ENCODE data around the gene METTL2A. TPM values are rescaled to one million over a fixed set of nuclear protein-coding genes. Genes with fewer than 3 reads are reported as not detected.
A peak's percentile ranks its signal among the peaks of the same experiment; 100 is the strongest.
"Not testable (repeated sequence)": the region's sequence is repeated elsewhere in the genome, so short reads cannot be mapped to it uniquely, and the experiment has no call there.

The METTL2A gene
- total and polyA plus RNA-seq, 2 donors (not counting 1 experiment from before 2014, with no cell fraction given), result 17.5 to 18.7 TPM

DNA sequence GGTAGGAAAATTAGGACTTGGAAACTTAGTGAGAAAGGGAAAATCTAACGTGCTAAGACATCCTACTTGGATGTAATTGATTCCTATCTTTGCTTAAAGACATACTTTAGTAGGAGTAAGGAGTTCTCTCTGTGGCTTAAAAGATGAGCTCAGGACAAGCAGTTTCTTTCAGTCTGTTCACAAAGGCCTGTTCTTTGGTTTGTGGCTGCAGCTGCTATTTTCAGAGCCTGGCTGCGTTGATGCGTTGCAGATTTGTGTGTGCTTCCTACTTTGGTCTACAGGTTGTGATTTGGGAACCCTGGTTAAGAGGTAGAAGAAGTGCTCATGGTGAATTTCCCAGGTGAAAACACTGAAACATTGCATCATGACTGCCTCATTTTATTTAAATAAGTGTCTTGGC, 30.4 kb downstream of the METTL2A start:
- H3K36me3 ChIP-seq (ENCODE audit: control insufficient read depth, insufficient read depth, low read length); H3K4me2 ChIP-seq (ENCODE audit: extremely low read depth, insufficient read depth, low read length); H3K9ac ChIP-seq (ENCODE audit: insufficient read depth, low read length); H3K9me3 ChIP-seq (ENCODE audit: control insufficient read depth, insufficient read depth, low read depth, low read length); H3K27ac ChIP-seq (ENCODE audit: insufficient read depth, low read length); H3K4me3 ChIP-seq (replicated peaks in 1 of 4; ENCODE audit: control extremely low read depth in 1 of 4, insufficient read depth in 1 of 4, low read depth in 3 of 4, low read length in 4 of 4); H3K79me2 ChIP-seq (ENCODE audit: control insufficient read depth, insufficient read depth, low read length); DNase-seq (ENCODE audit: low read depth in 2 of 2); H3K4me1 ChIP-seq (ENCODE audit: control insufficient read depth, extremely low read depth, insufficient read depth, low read length); H2AFZ ChIP-seq (ENCODE audit: low read length); H3K27me3 ChIP-seq (ENCODE audit: control insufficient read depth, insufficient read depth, low read length); H4K20me1 ChIP-seq (ENCODE audit: control insufficient read depth, extremely low read depth, insufficient read depth, low read length): not testable (repeated sequence)

- H4K20me1 ChIP-seq (ENCODE audit: control insufficient read depth, extremely low read depth, insufficient read depth, low read length), result no peaks in the 10 kb centered on the region
- no peaks in the 10 kb centered on the region for H3K4me1 ChIP-seq (ENCODE audit: control insufficient read depth, extremely low read depth, insufficient read depth, low read length)
- TF ChIP-seq, protein P1, sequence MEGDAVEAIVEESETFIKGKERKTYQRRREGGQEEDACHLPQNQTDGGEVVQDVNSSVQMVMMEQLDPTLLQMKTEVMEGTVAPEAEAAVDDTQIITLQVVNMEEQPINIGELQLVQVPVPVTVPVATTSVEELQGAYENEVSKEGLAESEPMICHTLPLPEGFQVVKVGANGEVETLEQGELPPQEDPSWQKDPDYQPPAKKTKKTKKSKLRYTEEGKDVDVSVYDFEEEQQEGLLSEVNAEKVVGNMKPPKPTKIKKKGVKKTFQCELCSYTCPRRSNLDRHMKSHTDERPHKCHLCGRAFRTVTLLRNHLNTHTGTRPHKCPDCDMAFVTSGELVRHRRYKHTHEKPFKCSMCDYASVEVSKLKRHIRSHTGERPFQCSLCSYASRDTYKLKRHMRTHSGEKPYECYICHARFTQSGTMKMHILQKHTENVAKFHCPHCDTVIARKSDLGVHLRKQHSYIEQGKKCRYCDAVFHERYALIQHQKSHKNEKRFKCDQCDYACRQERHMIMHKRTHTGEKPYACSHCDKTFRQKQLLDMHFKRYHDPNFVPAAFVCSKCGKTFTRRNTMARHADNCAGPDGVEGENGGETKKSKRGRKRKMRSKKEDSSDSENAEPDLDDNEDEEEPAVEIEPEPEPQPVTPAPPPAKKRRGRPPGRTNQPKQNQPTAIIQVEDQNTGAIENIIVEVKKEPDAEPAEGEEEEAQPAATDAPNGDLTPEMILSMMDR (conservative IDR thresholded peaks at IDR 0.05 in 1 of 2, IDR thresholded peaks at IDR 0.05 in 1 of 2; ENCODE audit: low read depth in 1 of 2, low read length in 2 of 2), result no peak
- no peak for TF ChIP-seq EZH2 (IDR thresholded peaks at IDR 0.05; ENCODE audit: low read length, missing control alignments)
- no peaks in the 10 kb centered on the region for H3K79me2 ChIP-seq (ENCODE audit: control insufficient read depth, insufficient read depth, low read length)
- no peaks in the 10 kb centered on the region for H3K36me3 ChIP-seq (ENCODE audit: control insufficient read depth, insufficient read depth, low read length)
- no peak overlapping the region for H3K27ac ChIP-seq (ENCODE audit: insufficient read depth, low read length)
- no peak for DNase-seq (ENCODE audit: low read depth in 2 of 2)
- H3K9me3 ChIP-seq (ENCODE audit: control insufficient read depth, insufficient read depth, low read depth, low read length), result no peaks in the 10 kb centered on the region
- H2AFZ ChIP-seq (ENCODE audit: low read length), result no peak overlapping the region
- no peak overlapping the region for H3K4me3 ChIP-seq (replicated peaks in 1 of 4; ENCODE audit: control extremely low read depth in 1 of 4, insufficient read depth in 1 of 4, low read depth in 3 of 4, low read length in 4 of 4)
- H3K9ac ChIP-seq (ENCODE audit: insufficient read depth, low read length), result no peak overlapping the region
- H3K27me3 ChIP-seq (ENCODE audit: control insufficient read depth, insufficient read depth, low read length), result no peaks in the 10 kb centered on the region
- no peak overlapping the region for H3K4me2 ChIP-seq (ENCODE audit: extremely low read depth, insufficient read depth, low read length)
Observed at GRCh38 chr17:62456016-62456415, 32.3 kb downstream of the METTL2A start.

- H2AFZ ChIP-seq (ENCODE audit: low read length); H3K9ac ChIP-seq (ENCODE audit: insufficient read depth, low read length); H4K20me1 ChIP-seq (ENCODE audit: control insufficient read depth, extremely low read depth, insufficient read depth, low read length); H3K4me3 ChIP-seq (replicated peaks in 1 of 4; ENCODE audit: control extremely low read depth in 1 of 4, insufficient read depth in 1 of 4, low read depth in 3 of 4, low read length in 4 of 4); H3K9me3 ChIP-seq (ENCODE audit: control insufficient read depth, insufficient read depth, low read depth, low read length); H3K4me1 ChIP-seq (ENCODE audit: control insufficient read depth, extremely low read depth, insufficient read depth, low read length); H3K4me2 ChIP-seq (ENCODE audit: extremely low read depth, insufficient read depth, low read length); H3K79me2 ChIP-seq (ENCODE audit: control insufficient read depth, insufficient read depth, low read length); H3K27ac ChIP-seq (ENCODE audit: insufficient read depth, low read length); H3K36me3 ChIP-seq (ENCODE audit: control insufficient read depth, insufficient read depth, low read length); H3K27me3 ChIP-seq (ENCODE audit: control insufficient read depth, insufficient read depth, low read length); DNase-seq (ENCODE audit: low read depth in 2 of 2): not testable (repeated sequence)
Observed at GRCh38 chr17:62458483-62458882, 34.8 kb downstream of the METTL2A start.

- not testable (repeated sequence) for H4K20me1 ChIP-seq (ENCODE audit: control insufficient read depth, extremely low read depth, insufficient read depth, low read length); H2AFZ ChIP-seq (ENCODE audit: low read length); H3K4me3 ChIP-seq (replicated peaks in 1 of 4; ENCODE audit: control extremely low read depth in 1 of 4, insufficient read depth in 1 of 4, low read depth in 3 of 4, low read length in 4 of 4); H3K4me2 ChIP-seq (ENCODE audit: extremely low read depth, insufficient read depth, low read length); DNase-seq (ENCODE audit: low read depth in 2 of 2); H3K27ac ChIP-seq (ENCODE audit: insufficient read depth, low read length); H3K9me3 ChIP-seq (ENCODE audit: control insufficient read depth, insufficient read depth, low read depth, low read length); H3K79me2 ChIP-seq (ENCODE audit: control insufficient read depth, insufficient read depth, low read length); H3K36me3 ChIP-seq (ENCODE audit: control insufficient read depth, insufficient read depth, low read length); H3K4me1 ChIP-seq (ENCODE audit: control insufficient read depth, extremely low read depth, insufficient read depth, low read length); H3K9ac ChIP-seq (ENCODE audit: insufficient read depth, low read length); H3K27me3 ChIP-seq (ENCODE audit: control insufficient read depth, insufficient read depth, low read length)
Observed at GRCh38 chr17:62464422-62464821, 40.7 kb downstream of the METTL2A start.

GRCh38 chr17:62465271-62465670, 41.6 kb downstream of the METTL2A start:
- not testable (repeated sequence) for H3K4me3 ChIP-seq (replicated peaks in 1 of 4; ENCODE audit: control extremely low read depth in 1 of 4, insufficient read depth in 1 of 4, low read depth in 3 of 4, low read length in 4 of 4); H3K4me2 ChIP-seq (ENCODE audit: extremely low read depth, insufficient read depth, low read length); H3K27me3 ChIP-seq (ENCODE audit: control insufficient read depth, insufficient read depth, low read length); H3K9ac ChIP-seq (ENCODE audit: insufficient read depth, low read length); H3K9me3 ChIP-seq (ENCODE audit: control insufficient read depth, insufficient read depth, low read depth, low read length); H3K4me1 ChIP-seq (ENCODE audit: control insufficient read depth, extremely low read depth, insufficient read depth, low read length); DNase-seq (ENCODE audit: low read depth in 2 of 2); H3K36me3 ChIP-seq (ENCODE audit: control insufficient read depth, insufficient read depth, low read length); H3K27ac ChIP-seq (ENCODE audit: insufficient read depth, low read length); H3K79me2 ChIP-seq (ENCODE audit: control insufficient read depth, insufficient read depth, low read length); H4K20me1 ChIP-seq (ENCODE audit: control insufficient read depth, extremely low read depth, insufficient read depth, low read length); H2AFZ ChIP-seq (ENCODE audit: low read length)

DNA sequence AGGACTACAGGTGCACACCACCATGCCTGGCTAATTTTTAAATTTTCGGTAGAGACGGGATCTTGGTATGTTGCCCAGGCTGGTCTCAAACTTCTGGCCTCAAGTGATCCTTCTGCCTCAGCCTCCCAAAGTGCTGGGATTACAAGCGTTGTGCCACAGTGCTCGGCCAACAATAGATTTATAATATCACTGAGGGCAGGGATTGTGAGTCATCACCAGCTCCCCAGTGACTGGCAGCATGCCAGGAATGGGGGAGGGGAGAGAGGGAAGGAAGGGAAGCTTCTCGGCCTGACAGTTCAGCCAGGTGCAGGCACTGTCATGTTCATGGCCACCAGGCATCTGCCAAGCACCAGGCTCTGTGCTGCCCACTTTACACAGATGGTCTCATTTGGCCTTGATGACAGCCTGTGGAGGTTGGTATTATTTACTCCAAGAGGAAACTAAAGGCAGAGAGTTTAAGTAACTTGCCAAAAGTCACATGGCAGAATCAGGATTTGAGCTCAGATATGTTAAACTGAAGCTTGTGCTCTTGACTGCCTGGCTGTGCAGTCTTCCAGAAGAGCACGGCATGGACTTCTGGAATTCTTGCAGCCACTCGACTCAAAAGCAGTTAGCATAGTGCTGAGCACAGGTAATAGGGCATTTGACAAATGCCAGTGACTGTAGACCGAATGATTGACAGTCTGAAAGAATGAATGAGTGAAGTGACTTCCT, 47.1 kb downstream of the METTL2A start:
- H2AFZ ChIP-seq (ENCODE audit: low read length); H3K4me2 ChIP-seq (ENCODE audit: extremely low read depth, insufficient read depth, low read length); H3K79me2 ChIP-seq (ENCODE audit: control insufficient read depth, insufficient read depth, low read length); H3K4me3 ChIP-seq (replicated peaks in 1 of 4; ENCODE audit: control extremely low read depth in 1 of 4, insufficient read depth in 1 of 4, low read depth in 3 of 4, low read length in 4 of 4); H3K9me3 ChIP-seq (ENCODE audit: control insufficient read depth, insufficient read depth, low read depth, low read length); H3K4me1 ChIP-seq (ENCODE audit: control insufficient read depth, extremely low read depth, insufficient read depth, low read length); H3K9ac ChIP-seq (ENCODE audit: insufficient read depth, low read length); H3K27me3 ChIP-seq (ENCODE audit: control insufficient read depth, insufficient read depth, low read length); H3K27ac ChIP-seq (ENCODE audit: insufficient read depth, low read length); H4K20me1 ChIP-seq (ENCODE audit: control insufficient read depth, extremely low read depth, insufficient read depth, low read length); H3K36me3 ChIP-seq (ENCODE audit: control insufficient read depth, insufficient read depth, low read length): not testable (repeated sequence)
- peak; percentile 49 to 71 for DNase-seq (ENCODE audit: low read depth in 2 of 2)
